GM23248 (cell line): ENCODE data around the gene GNA14. TPM values are rescaled to one million over a fixed set of nuclear protein-coding genes. Genes with fewer than 3 reads are reported as not detected.

Experiments used
- DNase-seq: peaks from one replicate; pipeline ENCODE4 v3.0.0-alpha.2; 2015
- H2AFZ ChIP-seq: fragments of 200-600 bp; sonication (generic); 2 replicates; pipeline ENCODE4 v1.6.1; 2016; ENCODE audit warnings: antibody characterized with exemption
- H3F3A ChIP-seq: fragments of 200-600 bp; sonication (generic); 2 replicates; pipeline ENCODE4 v1.6.1; 2016; ENCODE audit warnings: mild to moderate bottlenecking, antibody characterized with exemption, mixed run types; ENCODE audit not compliant: insufficient read depth
- H3K27ac ChIP-seq: fragments of 200-600 bp; sonication (generic); 2 replicates; pipeline ENCODE4 v1.5.1; 2016; ENCODE audit warnings: mild to moderate bottlenecking
- H3K27me3 ChIP-seq: fragments of 200-600 bp; sonication (generic); replicated peaks from 2 replicates; pipeline ENCODE4 v1.6.1; 2016; ENCODE audit warnings: mild to moderate bottlenecking; ENCODE audit not compliant: insufficient read depth
- H3K36me3 ChIP-seq: fragments of 200-600 bp; sonication (generic); 2 replicates; pipeline ENCODE4 v1.6.1; 2016; ENCODE audit warnings: low read depth, mild to moderate bottlenecking
- H3K4me1 ChIP-seq: fragments of 200-600 bp; sonication (generic); 2 replicates; pipeline ENCODE4 v1.6.1; 2016; ENCODE audit warnings: mild to moderate bottlenecking; ENCODE audit not compliant: insufficient read depth
- H3K4me2 ChIP-seq: fragments of 200-600 bp; sonication (generic); one replicate; pipeline ENCODE4 v1.6.1; 2016; ENCODE audit warnings: mild to moderate bottlenecking; ENCODE audit not compliant: unreplicated experiment
- H3K4me3 ChIP-seq: fragments of 200-600 bp; sonication (generic); 2 replicates; pipeline ENCODE4 v1.5.1; 2016; ENCODE audit warnings: mild to moderate bottlenecking
- H3K79me2 ChIP-seq: fragments of 200-600 bp; sonication (generic); 2 replicates; pipeline ENCODE4 v1.6.1; 2016; ENCODE audit warnings: mild to moderate bottlenecking; ENCODE audit not compliant: insufficient read depth
- H3K9ac ChIP-seq: fragments of 200-600 bp; sonication (generic); 2 replicates; pipeline ENCODE4 v1.6.1; 2016; ENCODE audit warnings: mild to moderate bottlenecking
- H3K9me2 ChIP-seq: fragments of 200-600 bp; sonication (generic); 2 replicates; pipeline ENCODE4 v1.6.1; 2016; ENCODE audit warnings: mixed run types, mild to moderate bottlenecking, moderate library complexity; ENCODE audit not compliant: insufficient read depth
- H3K9me3 ChIP-seq: fragments of 200-600 bp; sonication (generic); one replicate; pipeline ENCODE4 v1.6.1; 2017; ENCODE audit warnings: low read depth
- H4K20me1 ChIP-seq: fragments of 200-600 bp; sonication (generic); 2 replicates; pipeline ENCODE4 v1.6.0; 2016; ENCODE audit not compliant: insufficient read depth
- EZH2 ChIP-seq: fragments of 200-600 bp; sonication (generic); IDR thresholded peaks from 2 replicates; pipeline ENCODE4 v1.6.1; 2018; ENCODE audit warnings: antibody characterized with exemption, mild to moderate bottlenecking; ENCODE audit not compliant: insufficient read depth, poor library complexity, severe bottlenecking
- EZH2phosphoT487 ChIP-seq: fragments of 200-600 bp; sonication (generic); IDR thresholded peaks from 2 replicates; pipeline ENCODE4 v1.6.1; 2018; ENCODE audit warnings: antibody characterized with exemption, moderate library complexity, mild to moderate bottlenecking, low read depth; ENCODE audit not compliant: insufficient read depth
- WGBS, 2 experiments: methylation state at CpG; one replicate each; pipeline ENCODE4 v1.1.6; 2015 to 2017; ENCODE audit warnings: low lambda C conversion rate in 2 of 2, low coverage in 1 of 2; ENCODE audit errors: missing lambda C conversion rate in 2 of 2; 5-methylcytosine and 5-hydroxymethylcytosine counted together
- in situ Hi-C: fragments of 300-500 bp; cut with MboI; formaldehyde crosslinking; loops from 2 replicates; pipeline ENCODE4 v1.15.0; 2020
- polyA plus RNA-seq: library from polyadenylated mRNA; unstranded; fragments of >200 nt; fragmentation: Nextera tagmentation; extraction: Ambion mirVana; gene quantifications from 2 replicates; pipeline ENCODE4 v1.2.1, GENCODE V29; 2016
- total RNA-seq: library from RNA; depleted of rRNA; stranded (reverse); fragments of >200 nt; shearing (Covaris generic); gene quantifications from 2 replicates; pipeline ENCODE4 v1.2.3, GENCODE V29; 2014

Gene GNA14
- total and polyA plus RNA-seq, 2 experiments from 2014 or later = 0.11 to 0.24 TPM

DNA sequence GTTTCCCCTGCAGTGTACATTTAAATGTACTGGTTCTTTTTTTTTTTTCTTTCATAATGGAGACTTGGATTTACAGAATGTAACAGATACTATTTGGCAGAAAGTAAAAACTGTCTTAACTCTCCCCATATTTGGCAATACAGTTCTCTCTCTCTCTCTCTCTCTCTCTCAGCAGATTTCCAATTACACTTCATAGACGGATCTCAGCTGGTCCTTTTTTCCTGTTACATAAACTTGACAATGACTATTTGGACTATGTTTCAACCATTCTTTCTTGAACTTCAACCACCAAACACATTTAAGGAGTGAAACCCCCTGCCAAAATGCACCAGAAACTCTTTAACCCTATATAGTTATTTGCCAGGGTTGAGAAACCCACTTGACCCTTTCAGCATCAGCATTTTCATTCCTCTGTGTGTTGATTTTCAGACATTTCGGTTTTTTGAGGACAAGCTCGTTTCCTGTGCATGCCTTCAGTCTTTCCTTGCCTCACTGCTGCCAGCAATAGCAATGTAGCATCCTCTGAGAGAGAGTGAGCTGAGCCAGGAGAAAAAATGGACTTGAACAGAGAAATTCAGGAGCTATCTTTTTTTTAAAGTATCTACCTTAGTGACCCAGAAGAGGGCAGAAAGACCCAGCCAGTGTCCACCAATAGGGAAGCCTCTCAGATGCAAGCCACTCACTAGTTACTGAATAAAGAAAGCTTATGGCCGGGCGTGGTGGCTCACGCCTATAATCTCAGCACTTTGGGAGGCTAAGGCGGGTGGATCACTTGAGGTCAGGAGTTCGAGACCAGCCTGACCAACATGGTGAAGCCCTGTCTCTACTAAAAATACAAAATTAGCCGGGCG lies 26.0 kb upstream of the GNA14 start:
- H4K20me1 ChIP-seq = no peaks in the 10 kb centered on the region
- H3K9ac ChIP-seq = no peak overlapping the region
- no peak for TF ChIP-seq EZH2
- TF ChIP-seq EZH2phosphoT487 = no peak
- no peaks in the 10 kb centered on the region for H3K9me2 ChIP-seq
- no peak overlapping the region for H3K4me3 ChIP-seq
- H3K27ac ChIP-seq = no peak overlapping the region
- H3K79me2 ChIP-seq = no peaks in the 10 kb centered on the region
- no peaks in the 10 kb centered on the region for H3K9me3 ChIP-seq
- no peaks in the 10 kb centered on the region for H3K27me3 ChIP-seq
- no peak overlapping the region for H3K4me2 ChIP-seq
- no peaks in the 10 kb centered on the region for H3F3A ChIP-seq
- no peak for DNase-seq
- no peak overlapping the region for H2AFZ ChIP-seq
- in situ Hi-C loops = no loop called here
- H3K36me3 ChIP-seq = no peaks in the 10 kb centered on the region
- no peaks in the 10 kb centered on the region for H3K4me1 ChIP-seq
- WGBS, 2 experiments = 73 to 77% methylated on average over 10 of the region's 10 CpGs

DNA sequence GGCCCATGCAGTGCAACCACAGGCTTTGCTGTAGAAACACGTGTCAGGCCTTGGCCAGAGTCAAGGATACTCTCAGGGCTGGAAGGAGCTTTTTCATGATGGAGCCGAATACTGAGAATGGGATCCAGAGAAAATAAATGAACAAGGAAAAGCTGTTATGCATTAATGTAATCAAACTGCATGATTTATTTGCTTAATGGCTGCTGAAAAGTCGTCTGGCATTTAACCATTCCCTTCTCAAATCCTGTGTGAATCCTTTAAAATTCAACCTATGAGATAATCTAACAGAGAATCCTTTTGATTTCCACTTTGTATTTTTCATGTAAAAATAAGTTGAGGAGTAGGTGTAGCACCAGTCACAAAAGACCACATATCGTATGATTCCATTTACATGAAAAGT lies 24.1 kb upstream of the GNA14 start:
- no peaks in the 10 kb centered on the region for H4K20me1 ChIP-seq
- TF ChIP-seq EZH2phosphoT487 = no peak
- no peak for TF ChIP-seq EZH2
- no peak overlapping the region for H3K4me2 ChIP-seq
- no peaks in the 10 kb centered on the region for H3K9me3 ChIP-seq
- H3K36me3 ChIP-seq = no peaks in the 10 kb centered on the region
- 40 to 46% methylated on average over 4 of the region's 4 CpGs for WGBS, 2 experiments
- no peak overlapping the region for H2AFZ ChIP-seq
- in situ Hi-C loops = no loop called here
- H3K4me3 ChIP-seq = no peak overlapping the region
- H3K79me2 ChIP-seq = no peaks in the 10 kb centered on the region
- no peak overlapping the region for H3K27ac ChIP-seq
- DNase-seq = no peak
- no peaks in the 10 kb centered on the region for H3F3A ChIP-seq
- no peaks in the 10 kb centered on the region for H3K4me1 ChIP-seq
- no peaks in the 10 kb centered on the region for H3K9me2 ChIP-seq
- H3K27me3 ChIP-seq = no peaks in the 10 kb centered on the region
- no peak overlapping the region for H3K9ac ChIP-seq

DNA sequence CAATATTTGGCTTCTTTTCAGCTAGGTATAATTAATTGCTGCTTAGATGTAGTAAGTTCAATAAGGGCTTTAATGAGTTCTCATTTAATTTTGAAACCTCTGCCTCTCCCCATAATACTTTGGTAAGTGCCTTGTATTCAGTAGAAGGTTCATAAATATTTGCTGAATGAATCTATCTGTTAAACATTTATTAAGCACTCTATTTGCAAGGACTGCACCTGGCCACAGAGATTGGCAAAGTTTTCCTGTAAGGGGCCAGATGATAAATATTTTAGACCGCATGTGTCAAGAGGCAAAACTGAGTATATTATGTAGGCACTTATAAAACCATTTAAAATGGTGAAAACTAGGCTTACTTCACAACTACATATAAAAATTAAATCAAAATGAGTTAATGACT lies 19.0 kb upstream of the GNA14 start:
- WGBS, 2 experiments = 88 to 90% methylated on average over 1 of the region's 1 CpG
- no peaks in the 10 kb centered on the region for H3K4me1 ChIP-seq
- no peaks in the 10 kb centered on the region for H3F3A ChIP-seq
- H3K4me3 ChIP-seq = no peak overlapping the region
- no peaks in the 10 kb centered on the region for H3K79me2 ChIP-seq
- H3K9me2 ChIP-seq = no peaks in the 10 kb centered on the region
- in situ Hi-C loops = no loop called here
- no peaks in the 10 kb centered on the region for H3K27me3 ChIP-seq
- no peaks in the 10 kb centered on the region for H3K36me3 ChIP-seq
- TF ChIP-seq EZH2 = no peak
- no peak for TF ChIP-seq EZH2phosphoT487
- H2AFZ ChIP-seq = no peak overlapping the region
- no peak overlapping the region for H3K4me2 ChIP-seq
- H3K9me3 ChIP-seq = no peaks in the 10 kb centered on the region
- DNase-seq = no peak
- H4K20me1 ChIP-seq = no peaks in the 10 kb centered on the region
- no peak overlapping the region for H3K9ac ChIP-seq
- no peak overlapping the region for H3K27ac ChIP-seq

DNA sequence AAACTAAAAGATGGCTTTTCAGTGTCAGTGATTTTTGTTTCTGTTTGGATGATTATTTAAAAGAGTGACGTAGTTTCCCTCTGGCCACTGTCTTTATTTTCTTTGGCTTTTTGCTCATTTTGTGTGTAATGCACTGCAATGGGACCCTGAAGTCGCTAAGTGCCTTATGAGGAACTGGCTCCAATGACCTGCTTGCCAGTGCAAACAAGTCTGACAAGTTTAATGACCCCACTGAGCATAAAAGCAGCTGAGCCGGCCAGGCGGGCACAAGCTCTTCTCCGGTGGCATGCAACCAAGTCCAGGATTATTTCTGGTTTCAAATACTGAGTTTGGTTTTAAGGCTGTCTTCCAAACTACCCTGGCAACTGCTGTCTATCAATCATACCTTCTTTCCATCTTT lies 15.6 kb upstream of the GNA14 start:
- Histone ChIP-seq H4K20me1 (no peaks in the 10 kb centered on the region), H3K79me2 (no peaks in the 10 kb centered on the region), H3K27ac (no peak overlapping the region), H3F3A (no peaks in the 10 kb centered on the region), H3K27me3 (no peaks in the 10 kb centered on the region), H3K4me3 (no peak overlapping the region), H3K4me2 (peak overlapping the region; percentile 9), H3K9ac (no peak overlapping the region), H3K9me3 (no peaks in the 10 kb centered on the region), H3K4me1 (no peaks in the 10 kb centered on the region), H3K9me2 (no peaks in the 10 kb centered on the region), H3K36me3 (no peaks in the 10 kb centered on the region), H2AFZ (peak overlapping the region; percentile 50; the same call in 1 of the 2 replicates)
- DNase-seq = peak; percentile 35
- WGBS, 2 experiments = 14 to 20% methylated on average over 5 of the region's 5 CpGs
- in situ Hi-C loops = no loop called here
- TF ChIP-seq EZH2phosphoT487 = no peak
- no peak for TF ChIP-seq EZH2
